B cell (primary cell): Measurements from ENCODE around the gene MRC2. TPM values are rescaled to one million over a fixed set of nuclear protein-coding genes. Genes with fewer than 3 reads are reported as not detected.

Source experiments
- ATAC-seq: fragments of 200-7000 bp; cut with Tn5 transposase; one replicate; pipeline ENCODE4 v1.10.0; 2021; ENCODE audit warnings: low read depth, mild to moderate bottlenecking, moderate number of reproducible peaks, moderate library complexity
- CTCF ChIA-PET: fragments of 350-600 bp; sonication (Branson Sonifier 250); formaldehyde crosslinking; loops from one replicate; lab custom pipeline; 2021; ENCODE audit warnings: antibody characterized with exemption, inconsistent platforms; lab: Charles Lee
- POLR2A ChIA-PET: fragments of 350-600 bp; sonication (Branson Sonifier 250); formaldehyde crosslinking; loops from one replicate; lab custom pipeline; 2021; ENCODE audit warnings: antibody characterized with exemption; lab: Charles Lee
- DNase-seq: peaks from one replicate; pipeline ENCODE4 v3.0.0; 2013
- H2AFZ ChIP-seq: 2 replicates; pipeline ENCODE4 v1.6.1; 2012; ENCODE audit warnings: mild to moderate bottlenecking, low read depth, low read length; ENCODE audit not compliant: insufficient read depth, poor library complexity, severe bottlenecking
- H3K27ac ChIP-seq, 2 donors: 1 replicate in 1 of 2; 2 replicates in 1 of 2; pipeline ENCODE4 v1.5.1; 2012 to 2013; ENCODE audit warnings: low read length in 2 of 2, mild to moderate bottlenecking in 2 of 2, moderate library complexity in 1 of 2
- H3K27me3 ChIP-seq, 4 experiments: fragments of 200-600 bp in 1 of 4; sonication (generic) in 1 of 4; replicated peaks in 1 of 4; 1 replicate in 2 of 4; 2 replicates in 2 of 4; pipeline versions ENCODE4 v1.6.1 to v1.7.0; 2013 to 2016; ENCODE audit warnings: low read length in 3 of 4, mild to moderate bottlenecking in 2 of 4, mixed read lengths in 1 of 4, moderate library complexity in 1 of 4; ENCODE audit not compliant: insufficient read depth in 4 of 4, control insufficient read depth in 3 of 4; ENCODE audit errors: control extremely low read depth in 1 of 4
- H3K36me3 ChIP-seq, 2 experiments: replicated peaks in 1 of 2; 1 replicate in 1 of 2; 2 replicates in 1 of 2; pipeline versions ENCODE4 v1.6.1 to v1.7.1; 2013; ENCODE audit warnings: low read length in 1 of 2; ENCODE audit not compliant: insufficient read depth in 2 of 2, control insufficient read depth in 1 of 2; ENCODE audit errors: control extremely low read depth in 1 of 2, extremely low read depth in 1 of 2
- H3K4me1 ChIP-seq, 2 donors: fragments of 200-600 bp in 1 of 2; sonication (generic) in 1 of 2; 1 replicate in 1 of 2; 2 replicates in 1 of 2; pipeline versions ENCODE4 v1.5.1 to v1.6.1; 2013 to 2017; ENCODE audit warnings: low read length in 2 of 2; ENCODE audit not compliant: control insufficient read depth in 2 of 2, insufficient read depth in 2 of 2
- H3K4me2 ChIP-seq: replicated peaks from 2 replicates; pipeline ENCODE3; 2012; ENCODE audit warnings: mild to moderate bottlenecking, low read depth, low read length; ENCODE audit not compliant: poor library complexity, severe bottlenecking
- H3K4me3 ChIP-seq, 5 experiments: fragments of 200-600 bp in 1 of 5; sonication (generic) in 1 of 5; 1 replicate in 3 of 5; 2 replicates in 2 of 5; pipeline versions ENCODE4 v1.5.1 to v1.7.0; 2011 to 2016; ENCODE audit warnings: low read length in 4 of 5, mild to moderate bottlenecking in 4 of 5, low read depth in 2 of 5, control low read depth in 1 of 5, moderate library complexity in 1 of 5; ENCODE audit not compliant: insufficient read depth in 1 of 5; ENCODE audit errors: control extremely low read depth in 1 of 5, extremely low read depth in 1 of 5
- H3K79me2 ChIP-seq: fragments of 200-600 bp; sonication (generic); one replicate; pipeline ENCODE4 v1.6.0; 2016; ENCODE audit warnings: low read length; ENCODE audit not compliant: control insufficient read depth, insufficient read depth
- H3K9ac ChIP-seq: fragments of 200-600 bp; sonication (generic); 2 replicates; pipeline ENCODE4 v1.6.1; 2017; ENCODE audit warnings: mild to moderate bottlenecking, low read length, moderate library complexity
- H3K9me3 ChIP-seq, 3 donors: one replicate each; pipeline versions ENCODE4 v1.6.1 to v1.7.1; 2013; ENCODE audit warnings: low read length in 2 of 3; ENCODE audit not compliant: control insufficient read depth in 2 of 3, insufficient read depth in 1 of 3; ENCODE audit errors: control extremely low read depth in 1 of 3
- H4K20me1 ChIP-seq: 2 replicates; pipeline ENCODE4 v1.6.0; 2012; ENCODE audit warnings: mild to moderate bottlenecking, low read length; ENCODE audit not compliant: insufficient read depth, control insufficient read depth, poor library complexity, severe bottlenecking
- H3K27ac Mint-ChIP-seq: one replicate; pipeline ENCODE4 v1.8.0; 2021; ENCODE audit warnings: mixed read lengths
- H3K27me3 Mint-ChIP-seq: one replicate; pipeline ENCODE4 v1.8.0; 2021; ENCODE audit warnings: mixed read lengths
- H3K4me1 Mint-ChIP-seq: one replicate; pipeline ENCODE4 v1.8.0; 2021; ENCODE audit warnings: mixed read lengths
- H3K4me3 Mint-ChIP-seq: one replicate; pipeline ENCODE4 v1.8.0; 2021; ENCODE audit warnings: mixed read lengths
- H3K9me3 Mint-ChIP-seq: one replicate; pipeline ENCODE4 v1.8.0; 2022; ENCODE audit warnings: mixed read lengths; ENCODE audit not compliant: insufficient read depth
- CTCF ChIP-seq: fragments of 200-600 bp; IDR thresholded peaks from one replicate; pipeline ENCODE4 v1.8.0; 2022; ENCODE audit warnings: antibody characterized with exemption, mild to moderate bottlenecking
- EZH2 ChIP-seq: IDR thresholded peaks from 2 replicates; pipeline ENCODE4 v1.6.1; 2012; ENCODE audit warnings: borderline replicate concordance, low read depth, mild to moderate bottlenecking, moderate library complexity, low read length; ENCODE audit not compliant: insufficient read depth, poor library complexity, severe bottlenecking
- WGBS: methylation state at CpG from one replicate; pipeline ENCODE4 v1.1.5; 2013; ENCODE audit warnings: missing lambda C conversion rate; ENCODE audit not compliant: insufficient coverage; 5-methylcytosine and 5-hydroxymethylcytosine counted together
- intact Hi-C: fragments of 100-400 bp; cut with micrococcal nuclease; formaldehyde crosslinking; loops from one replicate; pipeline ENCODE4 v1.10.0; 2022
- polyA plus RNA-seq: library from polyadenylated mRNA; depleted of rRNA; stranded (reverse); fragments of >200 nt; gene quantifications from 2 replicates; pipeline ENCODE4 v1.2.3, GENCODE V29; 2012
- total RNA-seq, 2 donors: library from RNA; stranded (reverse); fragments of 120-200 nt in 1 of 2; gene quantifications; 1 replicate in 1 of 2; 2 replicates in 1 of 2; pipeline versions ENCODE4 v1.2.3 to v1.2.4, GENCODE V29; 2013 to 2022

Gene MRC2
- total and polyA plus RNA-seq, 2 donors (not counting 1 experiment from before 2014, with no cell fraction given), result 0.09 to 0.34 TPM

GRCh38 chr17:62578757-62579487, 48.5 kb upstream of the MRC2 start:
- Histone ChIP-seq H3K4me3 (no peak overlapping the region), H3K27me3 (no peaks in the 10 kb centered on the region), H3K79me2 (no peaks in the 10 kb centered on the region), H3K36me3 (peaks cover 6 to 71% of the 10 kb centered on the region in 2 experiments), H3K4me2 (no peak overlapping the region), H3K9ac (no peak overlapping the region), H4K20me1 (no peaks in the 10 kb centered on the region), H3K27ac (no peak overlapping the region), H3K9me3 (no peaks in the 10 kb centered on the region), H3K4me1 (no peaks in the 10 kb centered on the region), H2AFZ (no peak overlapping the region)
- H3K27me3 Mint-ChIP-seq, result no peaks in the 10 kb centered on the region
- no peak overlapping the region for H3K27ac Mint-ChIP-seq
- intact Hi-C loops, result no loop called here
- H3K4me1 Mint-ChIP-seq, result peaks cover 8% of the 10 kb centered on the region
- POLR2A ChIA-PET, result no interaction called here
- no peak for ATAC-seq
- TF ChIP-seq EZH2 (no peak), CTCF (no peak)
- DNase-seq, result no peak
- WGBS, result no CpG with 5 or more reads among the region's 2 CpGs
- CTCF ChIA-PET, result no interaction called here
- no peaks in the 10 kb centered on the region for H3K9me3 Mint-ChIP-seq
- H3K4me3 Mint-ChIP-seq, result no peak overlapping the region

- Histone ChIP-seq H3K9me3 (no peaks in the 10 kb centered on the region), H3K36me3 (peaks cover 6 to 63% of the 10 kb centered on the region in 2 experiments), H3K4me2 (no peak overlapping the region), H4K20me1 (no peaks in the 10 kb centered on the region), H3K9ac (no peak overlapping the region), H3K4me3 (no peak overlapping the region), H2AFZ (no peak overlapping the region), H3K4me1 (no peaks in the 10 kb centered on the region), H3K27ac (no peak overlapping the region), H3K27me3 (no peaks in the 10 kb centered on the region), H3K79me2 (no peaks in the 10 kb centered on the region)
- Mint-ChIP-seq H3K4me1 (no peaks in the 10 kb centered on the region), H3K27ac (no peak overlapping the region), H3K9me3 (no peaks in the 10 kb centered on the region), H3K27me3 (no peaks in the 10 kb centered on the region), H3K4me3 (no peak overlapping the region)
- ATAC-seq, result no peak
- WGBS, result 100% methylated on average over 1 of the region's 2 CpGs
- intact Hi-C loops, result no loop called here
- no peak for DNase-seq
- ChIA-PET CTCF (no interaction called here), POLR2A (no interaction called here)
- TF ChIP-seq EZH2 (no peak), CTCF (no peak)
Observed at GRCh38 chr17:62580947-62581346, 46.5 kb upstream of the MRC2 start.
